Tibial nerve (tissue), 4 donors: ENCODE measurements around the gene SCYL2.
"Not testable (repeated sequence)": the region's sequence is repeated elsewhere in the genome, so short reads cannot be mapped to it uniquely, and the experiment has no call there.

Experiments
- EP300 ChIP-seq, 2 donors: sonication (generic); formaldehyde crosslinking; IDR thresholded peaks; one replicate each; pipeline ENCODE4 v1.6.1; 2017; ENCODE audit warnings: antibody characterized with exemption in 2 of 2, mild to moderate bottlenecking in 1 of 2
- POLR2A ChIP-seq, 2 donors: fragments of 450-650 bp; IDR thresholded peaks; one replicate each; pipeline ENCODE4 v1.6.1; 2017; ENCODE audit warnings: antibody characterized with exemption in 2 of 2, mild to moderate bottlenecking in 2 of 2, moderate library complexity in 2 of 2
- TF ChIP-seq, protein P1 (sequence below), 5 experiments: fragments of 200-600 bp in 3 of 5; fragments of 450-650 bp in 2 of 5; sonication (generic) in 3 of 5; IDR thresholded peaks; one replicate each; pipeline ENCODE4 v1.5.1; 2016 to 2019; ENCODE audit warnings: antibody characterized with exemption in 5 of 5, mild to moderate bottlenecking in 3 of 5, moderate library complexity in 2 of 5

DNA sequence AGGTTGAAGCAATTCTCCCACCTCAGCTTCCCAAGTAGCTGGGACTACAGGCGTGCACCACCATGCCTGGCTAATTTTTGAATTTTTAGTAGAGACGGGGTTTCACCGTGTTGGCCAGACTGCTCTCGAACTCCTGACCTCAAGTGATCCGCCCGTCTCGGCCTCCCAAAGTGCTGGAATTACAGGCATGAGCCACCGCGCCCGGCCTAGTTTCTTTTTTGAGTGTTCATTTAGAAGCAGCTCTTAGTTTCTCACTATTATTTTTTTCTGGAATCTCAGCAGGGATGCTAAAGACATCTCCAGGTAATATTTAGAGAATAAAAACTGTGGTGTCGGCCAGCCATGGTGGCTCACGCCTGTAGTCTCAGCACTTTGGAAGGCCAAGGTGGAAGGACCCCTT lies 17.6 kb downstream of the SCYL2 start:
- not testable (repeated sequence) for TF ChIP-seq POLR2A, EP300 (IDR thresholded peaks at IDR 0.05)
- TF ChIP-seq, protein P1, sequence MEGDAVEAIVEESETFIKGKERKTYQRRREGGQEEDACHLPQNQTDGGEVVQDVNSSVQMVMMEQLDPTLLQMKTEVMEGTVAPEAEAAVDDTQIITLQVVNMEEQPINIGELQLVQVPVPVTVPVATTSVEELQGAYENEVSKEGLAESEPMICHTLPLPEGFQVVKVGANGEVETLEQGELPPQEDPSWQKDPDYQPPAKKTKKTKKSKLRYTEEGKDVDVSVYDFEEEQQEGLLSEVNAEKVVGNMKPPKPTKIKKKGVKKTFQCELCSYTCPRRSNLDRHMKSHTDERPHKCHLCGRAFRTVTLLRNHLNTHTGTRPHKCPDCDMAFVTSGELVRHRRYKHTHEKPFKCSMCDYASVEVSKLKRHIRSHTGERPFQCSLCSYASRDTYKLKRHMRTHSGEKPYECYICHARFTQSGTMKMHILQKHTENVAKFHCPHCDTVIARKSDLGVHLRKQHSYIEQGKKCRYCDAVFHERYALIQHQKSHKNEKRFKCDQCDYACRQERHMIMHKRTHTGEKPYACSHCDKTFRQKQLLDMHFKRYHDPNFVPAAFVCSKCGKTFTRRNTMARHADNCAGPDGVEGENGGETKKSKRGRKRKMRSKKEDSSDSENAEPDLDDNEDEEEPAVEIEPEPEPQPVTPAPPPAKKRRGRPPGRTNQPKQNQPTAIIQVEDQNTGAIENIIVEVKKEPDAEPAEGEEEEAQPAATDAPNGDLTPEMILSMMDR (IDR thresholded peaks at IDR 0.05) = not testable (repeated sequence)
